Activated CD8-positive, alpha-beta memory T cell treated with anti-CD3 and anti-CD28 coated beads for 4 hours (primary cell): ENCODE measurements around the gene GRIN1.

Experiments
- DNase-seq, 2 donors: peaks; one replicate each; pipeline ENCODE4 v3.0.0-alpha.2; 2020; ENCODE audit warnings: low read depth in 2 of 2

Gene GRIN1

GRCh38 chr9:137215196-137215986 lies 76.4 kb downstream of the GRIN1 start:
- no peak for DNase-seq

GRCh38 chr9:137216188-137216965 lies 77.4 kb downstream of the GRIN1 start:
- no peak for DNase-seq

GRCh38 chr9:137217276-137218211 lies 78.6 kb downstream of the GRIN1 start:
- DNase-seq = no peak

- DNase-seq = no peak
These were observed 79.3 kb downstream of the GRIN1 start for GRCh38 chr9:137218212-137218753.
